Measurements from ENCODE around the gene MAF.

The MAF gene

GRCh38 chr16:79600638-79601091 lies at the start of gene MAF:
Gene MAF (minus strand): TSS chr16:79600737. CDS start chr16:79599902, 835 bp downstream.
- H3K27ac ChIP-seq: peak within 1 kb of the TSS; percentile 27
- TF ChIP-seq ZFX (IDR thresholded peaks at IDR 0.05): no peak
- TF ChIP-seq, protein P1, sequence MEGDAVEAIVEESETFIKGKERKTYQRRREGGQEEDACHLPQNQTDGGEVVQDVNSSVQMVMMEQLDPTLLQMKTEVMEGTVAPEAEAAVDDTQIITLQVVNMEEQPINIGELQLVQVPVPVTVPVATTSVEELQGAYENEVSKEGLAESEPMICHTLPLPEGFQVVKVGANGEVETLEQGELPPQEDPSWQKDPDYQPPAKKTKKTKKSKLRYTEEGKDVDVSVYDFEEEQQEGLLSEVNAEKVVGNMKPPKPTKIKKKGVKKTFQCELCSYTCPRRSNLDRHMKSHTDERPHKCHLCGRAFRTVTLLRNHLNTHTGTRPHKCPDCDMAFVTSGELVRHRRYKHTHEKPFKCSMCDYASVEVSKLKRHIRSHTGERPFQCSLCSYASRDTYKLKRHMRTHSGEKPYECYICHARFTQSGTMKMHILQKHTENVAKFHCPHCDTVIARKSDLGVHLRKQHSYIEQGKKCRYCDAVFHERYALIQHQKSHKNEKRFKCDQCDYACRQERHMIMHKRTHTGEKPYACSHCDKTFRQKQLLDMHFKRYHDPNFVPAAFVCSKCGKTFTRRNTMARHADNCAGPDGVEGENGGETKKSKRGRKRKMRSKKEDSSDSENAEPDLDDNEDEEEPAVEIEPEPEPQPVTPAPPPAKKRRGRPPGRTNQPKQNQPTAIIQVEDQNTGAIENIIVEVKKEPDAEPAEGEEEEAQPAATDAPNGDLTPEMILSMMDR (conservative IDR thresholded peaks at IDR 0.05): no peak

DNA sequence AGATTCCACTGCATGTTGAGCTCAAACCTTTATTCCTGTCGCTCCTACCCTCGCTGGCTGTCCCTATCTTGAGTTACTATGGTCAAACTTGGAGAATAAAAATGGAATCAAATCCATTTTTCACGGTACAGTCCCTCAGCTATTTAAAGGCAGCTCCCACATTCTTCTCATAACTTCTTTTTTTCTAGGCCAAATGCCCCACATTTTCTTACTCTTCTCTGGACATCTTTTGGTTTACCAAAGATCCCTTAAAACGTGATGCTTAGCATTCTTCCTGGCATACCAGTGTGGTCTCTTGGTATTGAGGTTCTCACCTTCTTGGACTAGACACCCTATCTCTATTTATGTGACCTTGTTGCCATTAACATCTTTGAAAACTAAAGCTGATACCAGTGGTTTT lies 48.3 kb upstream of the MAF start:
- no peak overlapping the region for H3K27ac ChIP-seq
- no peak for TF ChIP-seq ZFX (IDR thresholded peaks at IDR 0.05)
- TF ChIP-seq, protein P1 (conservative IDR thresholded peaks at IDR 0.05): no peak

- H3K27ac ChIP-seq: no peak overlapping the region
- TF ChIP-seq ZFX (IDR thresholded peaks at IDR 0.05): no peak
These were observed 47.0 kb upstream of the MAF start for GRCh38 chr16:79647586-79647985.

DNA sequence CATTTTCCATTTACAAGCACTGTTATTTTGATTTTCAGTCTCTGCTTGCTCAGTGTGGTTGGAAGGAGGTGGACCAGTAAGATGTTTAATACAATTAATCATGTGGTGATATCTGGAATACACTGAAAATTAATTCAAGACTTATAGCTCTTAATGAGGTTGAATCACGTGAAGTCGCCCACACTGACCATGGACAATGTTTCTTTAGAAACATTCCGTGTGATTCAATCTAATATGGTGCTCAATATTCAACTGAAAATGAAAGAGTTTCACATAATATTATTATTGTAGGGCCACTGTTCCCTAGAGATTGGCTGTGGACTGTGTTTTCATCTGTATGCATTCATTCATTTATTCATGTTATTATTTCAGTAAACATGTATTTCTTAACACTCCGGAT lies 45.2 kb upstream of the MAF start:
- TF ChIP-seq, protein P1 (conservative IDR thresholded peaks at IDR 0.05): no peak
- no peak for TF ChIP-seq ZFX (IDR thresholded peaks at IDR 0.05)
- no peak overlapping the region for H3K27ac ChIP-seq

- H3K27ac ChIP-seq: no peak overlapping the region
- TF ChIP-seq, protein P1 (conservative IDR thresholded peaks at IDR 0.05): no peak
- TF ChIP-seq ZFX (IDR thresholded peaks at IDR 0.05): no peak
These were observed 44.6 kb upstream of the MAF start for GRCh38 chr16:79644971-79645667.

- TF ChIP-seq, protein P1 (conservative IDR thresholded peaks at IDR 0.05): no peak
- no peak for TF ChIP-seq ZFX (IDR thresholded peaks at IDR 0.05)
- H3K27ac ChIP-seq: no peak overlapping the region
These were observed 42.1 kb upstream of the MAF start for GRCh38 chr16:79642652-79643051.

- H3K27ac ChIP-seq: no peak overlapping the region
- TF ChIP-seq ZFX (IDR thresholded peaks at IDR 0.05): no peak
- TF ChIP-seq, protein P1 (conservative IDR thresholded peaks at IDR 0.05): no peak
These were observed 40.2 kb upstream of the MAF start for GRCh38 chr16:79640513-79641360.
